Tibial nerve (tissue), 4 donors: Measurements from ENCODE around the gene AHCYL2. TPM values are rescaled to one million over a fixed set of nuclear protein-coding genes. Genes with fewer than 3 reads are reported as not detected.

Source experiments
- DNase-seq, 2 donors: peaks; one replicate each; pipeline ENCODE4 v3.0.0-alpha.2; 2019; ENCODE audit warnings: low spot score in 2 of 2
- H3K27ac ChIP-seq, 4 donors: fragments of 200-600 bp; sonication (generic) in 3 of 4; one replicate each; pipeline ENCODE4 v1.5.1; 2017 to 2019; ENCODE audit warnings: mild to moderate bottlenecking in 1 of 4
- H3K27me3 ChIP-seq, 2 donors: fragments of 200-600 bp; sonication (generic) in 1 of 2; one replicate each; pipeline versions ENCODE4 v1.5.1 to v1.6.0; 2017 to 2019
- H3K36me3 ChIP-seq, 3 donors: fragments of 200-600 bp; sonication (generic); one replicate each; pipeline ENCODE4 v1.5.1; 2018 to 2019
- H3K4me1 ChIP-seq, 4 donors: fragments of 200-600 bp; sonication (generic) in 3 of 4; one replicate each; pipeline ENCODE4 v1.5.1; 2017 to 2019
- H3K4me3 ChIP-seq, 4 donors: fragments of 200-600 bp; sonication (generic) in 3 of 4; one replicate each; pipeline ENCODE4 v1.5.1; 2017 to 2019; ENCODE audit warnings: mild to moderate bottlenecking in 1 of 4, moderate library complexity in 1 of 4
- H3K9me3 ChIP-seq, 4 donors: fragments of 200-600 bp; sonication (generic) in 3 of 4; one replicate each; pipeline ENCODE4 v1.5.1; 2017 to 2019
- CTCF ChIP-seq, 5 experiments: fragments of 200-600 bp in 3 of 5; fragments of 450-650 bp in 2 of 5; sonication (generic) in 3 of 5; IDR thresholded peaks; one replicate each; pipeline ENCODE4 v1.5.1; 2016 to 2019; ENCODE audit warnings: antibody characterized with exemption in 5 of 5, mild to moderate bottlenecking in 3 of 5, moderate library complexity in 2 of 5
- EP300 ChIP-seq, 2 donors: sonication (generic); formaldehyde crosslinking; IDR thresholded peaks; one replicate each; pipeline ENCODE4 v1.6.1; 2017; ENCODE audit warnings: antibody characterized with exemption in 2 of 2, mild to moderate bottlenecking in 1 of 2
- POLR2A ChIP-seq, 2 donors: fragments of 450-650 bp; IDR thresholded peaks; one replicate each; pipeline ENCODE4 v1.6.1; 2017; ENCODE audit warnings: antibody characterized with exemption in 2 of 2, mild to moderate bottlenecking in 2 of 2, moderate library complexity in 2 of 2
- WGBS, 2 donors: methylation state at CpG; one replicate each; pipeline ENCODE4 v1.1.5; 2018; 5-methylcytosine and 5-hydroxymethylcytosine counted together
- total RNA-seq, 4 donors: library from RNA; depleted of rRNA; stranded (reverse); fragments of >200 nt; gene quantifications; one replicate each; pipeline ENCODE4 v1.1.0, GENCODE V29; 2016

Gene AHCYL2
- total RNA-seq, 4 donors from 2014 or later, result 21.6 to 42.9 (median 30.9) TPM

GRCh38 chr7:129359176-129359575 lies 134.3 kb downstream of the AHCYL2 start:
- WGBS, 2 donors, result 87 to 89% methylated on average over 2 of the region's 2 CpGs
- Histone ChIP-seq H3K36me3 (no peaks in the 10 kb centered on the region), H3K9me3 (no peaks in the 10 kb centered on the region), H3K4me1 (no peaks in the 10 kb centered on the region), H3K4me3 (no peak overlapping the region), H3K27me3 (no peaks in the 10 kb centered on the region), H3K27ac (no peak overlapping the region)
- TF ChIP-seq CTCF (IDR thresholded peaks at IDR 0.05) (no peak), EP300 (IDR thresholded peaks at IDR 0.05) (no peak), POLR2A (IDR thresholded peaks at IDR 0.05) (no peak)
- DNase-seq, result no peak

GRCh38 chr7:129359638-129360037 lies 134.8 kb downstream of the AHCYL2 start:
- Histone ChIP-seq H3K36me3 (no peaks in the 10 kb centered on the region), H3K9me3 (no peaks in the 10 kb centered on the region), H3K4me3 (no peak overlapping the region), H3K4me1 (no peaks in the 10 kb centered on the region), H3K27ac (no peak overlapping the region), H3K27me3 (no peaks in the 10 kb centered on the region)
- DNase-seq, result no peak
- TF ChIP-seq POLR2A (IDR thresholded peaks at IDR 0.05), result no peak
- TF ChIP-seq EP300 (IDR thresholded peaks at IDR 0.05), result no peak
- TF ChIP-seq CTCF (IDR thresholded peaks at IDR 0.05), result no peak
- WGBS, 2 donors, result 84 to 100% methylated on average over 1 of the region's 1 CpG

GRCh38 chr7:129361771-129362170 lies 136.9 kb downstream of the AHCYL2 start:
- H3K27me3 ChIP-seq, result no peaks in the 10 kb centered on the region
- H3K9me3 ChIP-seq, result no peaks in the 10 kb centered on the region
- WGBS, 2 donors, result 95 to 97% methylated on average over 1 of the region's 1 CpG
- DNase-seq, result no peak
- no peak for TF ChIP-seq EP300 (IDR thresholded peaks at IDR 0.05)
- TF ChIP-seq POLR2A (IDR thresholded peaks at IDR 0.05), result no peak
- no peak for TF ChIP-seq CTCF (IDR thresholded peaks at IDR 0.05)
- H3K27ac ChIP-seq, result no peak overlapping the region
- H3K4me1 ChIP-seq, result no peaks in the 10 kb centered on the region
- H3K36me3 ChIP-seq, result no peaks in the 10 kb centered on the region
- no peak overlapping the region for H3K4me3 ChIP-seq

- Histone ChIP-seq H3K4me1 (peaks cover 0 to 4% (median 2%) of the 10 kb centered on the region in 4 donors), H3K9me3 (no peaks in the 10 kb centered on the region), H3K27me3 (no peaks in the 10 kb centered on the region), H3K36me3 (no peaks in the 10 kb centered on the region), H3K27ac (no peak overlapping the region), H3K4me3 (no peak overlapping the region)
- DNase-seq, result no peak
- no peak for TF ChIP-seq EP300 (IDR thresholded peaks at IDR 0.05)
- TF ChIP-seq POLR2A (IDR thresholded peaks at IDR 0.05), result no peak
- no peak for TF ChIP-seq CTCF (IDR thresholded peaks at IDR 0.05)
Measured at GRCh38 chr7:129362496-129362895, 137.7 kb downstream of the AHCYL2 start.

- peaks cover 0 to 22% (median 7%) of the 10 kb centered on the region in 4 donors for H3K4me1 ChIP-seq
- H3K27ac ChIP-seq, result peak overlapping the region in 1 of 4 donors; percentile 31
- WGBS, 2 donors, result 72 to 83% methylated on average over 1 of the region's 1 CpG
- H3K27me3 ChIP-seq, result no peaks in the 10 kb centered on the region
- no peak for DNase-seq
- H3K4me3 ChIP-seq, result no peak overlapping the region
- H3K36me3 ChIP-seq, result no peaks in the 10 kb centered on the region
- TF ChIP-seq EP300 (IDR thresholded peaks at IDR 0.05) (no peak), CTCF (IDR thresholded peaks at IDR 0.05) (no peak), POLR2A (IDR thresholded peaks at IDR 0.05) (no peak)
- no peaks in the 10 kb centered on the region for H3K9me3 ChIP-seq
Measured at GRCh38 chr7:129367349-129367699, 142.5 kb downstream of the AHCYL2 start.
